OCI-LY7 (cell line): Measurements from ENCODE around the gene KCNQ1.

Source experiments
- CTCF ChIP-seq: fragments of 200-600 bp; sonication (generic); conservative IDR thresholded peaks from 2 replicates; pipeline ENCODE4 v1.5.1; 2014; ENCODE audit warnings: mild to moderate bottlenecking, antibody characterized with exemption, low read length, moderate library complexity, mixed read lengths
- EZH2phosphoT487 ChIP-seq: fragments of 200-600 bp; sonication (generic); IDR thresholded peaks from 2 replicates; pipeline ENCODE4 v1.6.1; 2018; ENCODE audit warnings: low read depth, borderline replicate concordance, mild to moderate bottlenecking, mixed run types, antibody characterized with exemption, low read length, moderate library complexity, mixed read lengths

GRCh38 chr11:2507212-2507901, 62.5 kb downstream of the KCNQ1 start:
- no peak for TF ChIP-seq EZH2phosphoT487
- no peak for TF ChIP-seq CTCF
